ENCODE results near the gene MCCC2. TPM values are rescaled to one million over a fixed set of nuclear protein-coding genes. Genes with fewer than 3 reads are reported as not detected.
A peak's percentile ranks its signal among the peaks of the same experiment; 100 is the strongest.

Gene MCCC2
- total and polyA plus RNA-seq, 2 experiments from 2014 or later, result 18.6 to 34.2 TPM

DNA sequence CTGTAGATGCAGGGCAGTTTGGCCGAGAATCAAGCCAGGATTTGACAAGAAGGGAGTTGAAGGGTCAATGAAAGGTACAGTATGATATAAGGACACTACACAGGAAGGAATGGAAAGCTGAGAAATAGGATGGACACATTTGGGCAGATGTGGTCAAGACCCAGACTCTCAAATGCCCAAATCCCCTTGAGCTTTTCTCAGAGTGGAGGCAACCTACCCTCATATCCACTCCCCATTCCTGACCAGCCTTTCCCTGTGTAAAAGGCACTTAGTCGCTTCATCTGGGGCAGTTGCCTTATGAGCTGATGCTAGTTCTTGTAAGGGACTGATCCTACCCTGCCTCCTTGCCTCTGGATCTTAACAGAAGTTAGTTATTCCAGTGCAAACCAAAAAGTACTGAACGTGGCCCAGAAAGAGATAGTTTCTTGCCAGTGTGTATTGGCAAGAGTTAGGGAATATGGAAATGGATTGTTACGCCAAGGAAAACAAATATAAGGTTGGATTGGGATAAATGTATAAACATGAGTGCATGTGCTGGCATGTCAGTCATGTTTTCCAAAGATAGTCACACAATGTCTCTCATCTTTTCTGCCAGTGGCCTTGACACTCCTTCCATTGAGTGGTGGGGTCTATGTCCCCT, 4.1 kb upstream of the MCCC2 start:
- Histone ChIP-seq H3K36me3 (replicated peaks; ENCODE audit: insufficient read depth, low read depth) (no peaks in the 10 kb centered on the region), H3K79me2 (peaks cover 2% of the 10 kb centered on the region), H3K27me3 (no peaks in the 10 kb centered on the region), H3K4me2 (no peak overlapping the region), H2AFZ (no peak overlapping the region), H3K9me3 (ENCODE audit: low read depth) (no peaks in the 10 kb centered on the region), H3K4me3 (no peak overlapping the region), H3K27ac (no peak overlapping the region), H4K20me1 (ENCODE audit: insufficient read depth, poor library complexity, severe bottlenecking) (no peaks in the 10 kb centered on the region), H3K9me2 (replicated peaks; ENCODE audit: insufficient read depth) (no peaks in the 10 kb centered on the region), H3K4me1 (ENCODE audit: insufficient read depth) (no peaks in the 10 kb centered on the region)
- WGBS (ENCODE audit: low lambda C conversion rate, missing lambda C conversion rate), result 98% methylated on average over 4 of the region's 4 CpGs
- no peak for DNase-seq (ENCODE audit: low spot score)
- TF ChIP-seq EZH2 (IDR thresholded peaks at IDR 0.05; ENCODE audit: borderline replicate concordance), result no peak
- TF ChIP-seq EZH2phosphoT487 (IDR thresholded peaks at IDR 0.05; ENCODE audit: low read depth, severe bottlenecking, unreplicated experiment), result no peak
- no peak for TF ChIP-seq CTCF (IDR thresholded peaks at IDR 0.05; ENCODE audit: poor library complexity)

DNA sequence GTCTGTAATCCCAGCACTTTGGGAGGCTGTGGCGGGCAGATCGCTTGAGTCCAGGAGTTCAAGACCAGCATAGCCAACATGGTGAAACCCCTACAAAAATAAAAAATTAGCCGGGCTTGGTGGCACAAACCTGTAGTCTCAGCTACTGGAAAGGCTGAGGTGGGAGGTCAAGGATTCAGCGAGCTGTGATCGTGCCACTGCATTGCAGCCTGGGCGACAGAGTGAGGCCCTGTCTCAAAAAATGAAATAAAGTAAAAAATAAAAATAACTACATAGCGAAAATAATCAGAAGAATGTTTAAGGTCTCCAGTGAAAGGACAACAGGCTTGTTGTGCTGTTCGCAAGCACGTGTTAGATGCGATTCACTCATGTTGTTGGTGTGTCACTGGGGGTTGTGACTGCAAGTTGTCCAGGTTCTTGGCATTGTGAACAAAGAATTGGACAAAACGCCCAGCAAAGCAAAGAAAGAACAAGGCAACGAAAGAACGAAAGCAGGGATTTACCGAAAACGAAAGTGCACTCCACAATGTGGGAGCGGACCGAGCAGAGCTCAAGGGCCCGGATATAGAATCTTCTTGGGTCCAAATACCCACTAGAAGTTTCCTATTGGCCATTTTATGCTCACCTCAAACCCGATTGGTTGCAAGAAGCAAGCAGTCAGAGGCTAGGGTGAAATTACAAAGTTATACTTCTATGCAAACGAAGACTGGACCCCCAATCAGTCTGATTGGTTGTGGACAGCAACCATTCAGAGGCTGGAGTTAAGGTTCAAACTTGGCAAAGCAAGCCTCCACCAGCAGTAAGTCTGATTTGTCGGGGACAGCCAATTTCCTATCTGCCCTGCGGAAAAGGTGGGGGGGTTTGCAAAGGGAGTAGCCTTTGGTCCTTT, 844 bp upstream of the MCCC2 start:
- peak overlapping the region; percentile 27 for H3K4me3 ChIP-seq
- peak overlapping the region; percentile 76 for H3K4me2 ChIP-seq
- H3K27ac ChIP-seq, result peak overlapping the region; percentile 86
- no peaks in the 10 kb centered on the region for H4K20me1 ChIP-seq (ENCODE audit: insufficient read depth, poor library complexity, severe bottlenecking)
- DNase-seq (ENCODE audit: low spot score), result peak; percentile 7
- H3K27me3 ChIP-seq, result no peaks in the 10 kb centered on the region
- TF ChIP-seq EZH2 (IDR thresholded peaks at IDR 0.05; ENCODE audit: borderline replicate concordance) (no peak), CTCF (IDR thresholded peaks at IDR 0.05; ENCODE audit: poor library complexity) (no peak), EZH2phosphoT487 (IDR thresholded peaks at IDR 0.05; ENCODE audit: low read depth, severe bottlenecking, unreplicated experiment) (no peak)
- H3K9me2 ChIP-seq (replicated peaks; ENCODE audit: insufficient read depth), result no peaks in the 10 kb centered on the region
- 93% methylated on average over 22 of the region's 22 CpGs for WGBS (ENCODE audit: low lambda C conversion rate, missing lambda C conversion rate)
- H2AFZ ChIP-seq, result peak overlapping the region; percentile 77
- no peaks in the 10 kb centered on the region for H3K36me3 ChIP-seq (replicated peaks; ENCODE audit: insufficient read depth, low read depth)
- no peaks in the 10 kb centered on the region for H3K9me3 ChIP-seq (ENCODE audit: low read depth)
- H3K4me1 ChIP-seq (ENCODE audit: insufficient read depth), result no peaks in the 10 kb centered on the region
- peaks cover 18% of the 10 kb centered on the region for H3K79me2 ChIP-seq

DNA sequence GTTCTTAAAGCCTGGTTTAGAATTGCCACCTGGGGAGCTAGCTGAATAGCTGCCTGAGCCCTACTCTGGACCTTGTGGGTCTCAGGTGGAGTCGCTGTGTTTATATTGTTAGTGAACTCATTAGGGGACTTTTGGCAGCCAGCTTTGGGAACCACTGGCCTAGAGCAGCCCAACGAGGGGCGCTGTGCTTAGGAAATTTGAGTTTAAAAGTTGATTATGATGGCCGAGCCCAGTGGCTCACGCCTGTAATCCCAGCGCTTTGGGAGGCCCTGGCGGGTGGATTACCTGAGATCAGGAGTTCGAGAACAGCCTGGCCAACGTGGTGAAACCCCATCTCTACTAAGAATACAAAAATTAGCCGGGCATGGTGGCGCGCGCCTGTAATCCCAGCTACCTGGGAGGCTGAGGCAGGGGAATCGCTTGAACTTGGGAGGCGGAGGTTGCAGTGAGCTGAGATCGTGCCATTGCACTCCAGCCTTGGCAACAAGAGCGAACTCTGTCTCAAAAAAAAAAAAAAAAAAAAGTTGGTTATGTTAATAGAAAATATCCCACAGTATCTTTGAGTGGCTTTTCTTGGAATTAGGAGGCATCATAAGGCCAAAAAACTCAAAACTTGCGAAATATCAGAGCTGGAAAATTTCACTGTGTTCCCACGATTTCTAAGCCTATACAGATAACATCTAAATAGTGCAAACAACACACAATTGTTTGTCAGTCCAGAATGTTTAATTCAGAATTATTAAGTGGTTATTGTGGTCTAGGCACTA, 809 bp downstream of the MCCC2 start:
- DNase-seq (ENCODE audit: low spot score), result no peak
- peak overlapping the region; percentile 64 for H2AFZ ChIP-seq
- no peaks in the 10 kb centered on the region for H3K9me3 ChIP-seq (ENCODE audit: low read depth)
- peak overlapping the region; percentile 86 for H3K27ac ChIP-seq
- H3K27me3 ChIP-seq, result no peaks in the 10 kb centered on the region
- H3K79me2 ChIP-seq, result peaks cover 18% of the 10 kb centered on the region
- H4K20me1 ChIP-seq (ENCODE audit: insufficient read depth, poor library complexity, severe bottlenecking), result no peaks in the 10 kb centered on the region
- H3K4me3 ChIP-seq, result peak overlapping the region; percentile 17
- WGBS (ENCODE audit: low lambda C conversion rate, missing lambda C conversion rate), result 82% methylated on average over 19 of the region's 19 CpGs
- H3K4me2 ChIP-seq, result peak overlapping the region; percentile 76
- H3K4me1 ChIP-seq (ENCODE audit: insufficient read depth), result no peaks in the 10 kb centered on the region
- H3K9me2 ChIP-seq (replicated peaks; ENCODE audit: insufficient read depth), result no peaks in the 10 kb centered on the region
- TF ChIP-seq EZH2 (IDR thresholded peaks at IDR 0.05; ENCODE audit: borderline replicate concordance) (no peak), EZH2phosphoT487 (IDR thresholded peaks at IDR 0.05; ENCODE audit: low read depth, severe bottlenecking, unreplicated experiment) (no peak), CTCF (IDR thresholded peaks at IDR 0.05; ENCODE audit: poor library complexity) (no peak)
- no peaks in the 10 kb centered on the region for H3K36me3 ChIP-seq (replicated peaks; ENCODE audit: insufficient read depth, low read depth)

Data from hepatocyte (in vitro differentiated cells).